ENCODE data around the gene TTC36. TPM values are rescaled to one million over a fixed set of nuclear protein-coding genes. Genes with fewer than 3 reads are reported as not detected.

The TTC36 gene
- total RNA-seq, 1 experiment from 2014 or later, result 2.7 TPM

- Histone ChIP-seq H3K4me2 (ENCODE audit: low read length) (peak overlapping the region; percentile 94), H3F3A (ENCODE audit: low read length, unreplicated experiment) (no peaks in the 10 kb centered on the region), H3K9ac (ENCODE audit: low read length) (peak overlapping the region; percentile 78), H3K9me2 (replicated peaks; ENCODE audit: low read length) (no peaks in the 10 kb centered on the region), H3K79me2 (ENCODE audit: low read length) (peaks cover 24% of the 10 kb centered on the region; the same call in 1 of the 2 replicates), H3K9me3 (ENCODE audit: low read length) (no peaks in the 10 kb centered on the region), H3K36me3 (ENCODE audit: low read depth, low read length) (no peaks in the 10 kb centered on the region), H2AFZ (ENCODE audit: low read length) (peak overlapping the region; percentile 92), H3K27me3 (ENCODE audit: low read length) (no peaks in the 10 kb centered on the region), H3K4me3 (ENCODE audit: low read length) (peak overlapping the region; percentile 93), H4K20me1 (ENCODE audit: low read length) (no peaks in the 10 kb centered on the region), H3K4me1 (ENCODE audit: insufficient read depth, low read length) (peaks cover 18% of the 10 kb centered on the region), H3K27ac (ENCODE audit: low read length) (peak overlapping the region; percentile 4; the same call in 1 of the 2 replicates)
- CTCF ChIA-PET, result no interaction called here
- intact Hi-C loops (cut with micrococcal nuclease), result no loop called here
- POLR2A ChIA-PET (ENCODE audit: unreplicated experiment), result interaction anchor here (0.6 kb wide), 1 partner anchor 128 kb away, joined by 4 read pairs; no protein-coding TSS in a partner anchor
- peak; percentile 18 for ATAC-seq
- BruUV-seq (replicated peaks), result TSS peak; percentile 48
- DNase-seq, result peak; percentile 48
- TF ChIP-seq CTCF (conservative IDR thresholded peaks at IDR 0.05; ENCODE audit: low read depth, low read length) (no peak), EZH2phosphoT487 (IDR thresholded peaks at IDR 0.05; ENCODE audit: borderline replicate concordance, low read length) (no peak), EZH2 (IDR thresholded peaks at IDR 0.05; ENCODE audit: low read length, unreplicated experiment) (no peak)
These were observed 3.0 kb downstream of the TTC36 start for GRCh38 chr11:118530180-118530682.

GRCh38 chr11:118530683-118531596, 3.7 kb downstream of the TTC36 start, which contains the start of gene TMEM25:
Gene TMEM25, plus strand, starts transcription at chr11:118531192. Its CDS starts 610 bp downstream, at chr11:118531802.
- intact Hi-C loops (cut with micrococcal nuclease), result loop anchor here (1.0 kb wide), 1 partner anchor 35 kb away; no protein-coding TSS in a partner anchor
- H3K9ac ChIP-seq (ENCODE audit: low read length), result peak within 1 kb of the TSS; percentile 78
- CTCF ChIA-PET, result no interaction called here

More at GRCh38 chr11:118530683-118531596, 3.7 kb downstream of the TTC36 start, which contains the start of gene TMEM25:
- H3K27me3 ChIP-seq (ENCODE audit: low read length), result no peaks in the 10 kb centered on the region
- H3K36me3 ChIP-seq (ENCODE audit: low read depth, low read length), result no peaks in the 10 kb centered on the region
- H3K27ac ChIP-seq (ENCODE audit: low read length), result peak within 1 kb of the TSS; percentile 4; the same call in 1 of the 2 replicates
- peak within 1 kb of the TSS; percentile 92 for H2AFZ ChIP-seq (ENCODE audit: low read length)
- H3K9me3 ChIP-seq (ENCODE audit: low read length), result no peaks in the 10 kb centered on the region
- BruUV-seq (replicated peaks), result no TSS peak
- TF ChIP-seq EZH2phosphoT487 (IDR thresholded peaks at IDR 0.05; ENCODE audit: borderline replicate concordance, low read length) (no peak), EZH2 (IDR thresholded peaks at IDR 0.05; ENCODE audit: low read length, unreplicated experiment) (no peak), CTCF (conservative IDR thresholded peaks at IDR 0.05; ENCODE audit: low read depth, low read length) (no peak)
- H3F3A ChIP-seq (ENCODE audit: low read length, unreplicated experiment), result no peaks in the 10 kb centered on the region
- H3K4me3 ChIP-seq (ENCODE audit: low read length), result peak within 1 kb of the TSS; percentile 93
- H3K4me1 ChIP-seq (ENCODE audit: insufficient read depth, low read length), result peaks cover 18% of the 10 kb centered on the region
- peak within 1 kb of the TSS; percentile 94 for H3K4me2 ChIP-seq (ENCODE audit: low read length)
- POLR2A ChIA-PET (ENCODE audit: unreplicated experiment), result interaction anchor here (0.6 kb wide), 1 partner anchor 128 kb away, joined by 4 read pairs; no protein-coding TSS in a partner anchor
- DNase-seq, result peak; percentile 79
- H4K20me1 ChIP-seq (ENCODE audit: low read length), result no peaks in the 10 kb centered on the region
- H3K9me2 ChIP-seq (replicated peaks; ENCODE audit: low read length), result no peaks in the 10 kb centered on the region
- peaks cover 24% of the 10 kb centered on the region; the same call in 1 of the 2 replicates for H3K79me2 ChIP-seq (ENCODE audit: low read length)
- ATAC-seq, result peak; percentile 80
